GM19193 (cell line): ENCODE measurements around the gene MAP2K5.

Experiments used
- POLR2A ChIP-seq: IDR thresholded peaks from 4 replicates; pipeline ENCODE4 v1.6.1; 2011; ENCODE audit not compliant: insufficient read depth, insufficient read length; ENCODE audit errors: extremely low read depth

Gene MAP2K5

GRCh38 chr15:67515090-67515489 lies 27.4 kb upstream of the MAP2K5 start:
- no peak for TF ChIP-seq POLR2A

GRCh38 chr15:67515557-67515956 lies 26.9 kb upstream of the MAP2K5 start:
- no peak for TF ChIP-seq POLR2A

GRCh38 chr15:67520321-67521028 lies 22.0 kb upstream of the MAP2K5 start:
- no peak for TF ChIP-seq POLR2A

GRCh38 chr15:67521029-67521782 lies 21.3 kb upstream of the MAP2K5 start, which contains the start of gene C15orf61:
C15orf61 (plus strand) TSS chr15:67521131; CDS start chr15:67521249, 118 bp downstream.
- TF ChIP-seq POLR2A: peak; percentile 72

GRCh38 chr15:67521783-67522568 lies 20.5 kb upstream of the MAP2K5 start:
- TF ChIP-seq POLR2A: no peak

- no peak for TF ChIP-seq POLR2A
Measured at GRCh38 chr15:67523330-67523729, 19.2 kb upstream of the MAP2K5 start.

- no peak for TF ChIP-seq POLR2A
Measured at GRCh38 chr15:67524235-67524634, 18.3 kb upstream of the MAP2K5 start.

- TF ChIP-seq POLR2A: no peak
Measured at GRCh38 chr15:67528513-67528912, 14.0 kb upstream of the MAP2K5 start.

- TF ChIP-seq POLR2A: no peak
Measured at GRCh38 chr15:67531379-67531914, 11.1 kb upstream of the MAP2K5 start.

- no peak for TF ChIP-seq POLR2A
Measured at GRCh38 chr15:67533873-67534272, 8.6 kb upstream of the MAP2K5 start.

- TF ChIP-seq POLR2A: no peak
Measured at GRCh38 chr15:67534360-67534759, 8.1 kb upstream of the MAP2K5 start.

- no peak for TF ChIP-seq POLR2A
Measured at GRCh38 chr15:67537771-67538170, 4.7 kb upstream of the MAP2K5 start.

- no peak for TF ChIP-seq POLR2A
Measured at GRCh38 chr15:67543348-67543718, 830 bp downstream of the MAP2K5 start.

- TF ChIP-seq POLR2A: no peak
Measured at GRCh38 chr15:67544475-67544874, 2.0 kb downstream of the MAP2K5 start.

- no peak for TF ChIP-seq POLR2A
Measured at GRCh38 chr15:67545864-67546263, 3.4 kb downstream of the MAP2K5 start.
